OCI-LY7 (cell line): ENCODE results near the gene RAD54L2. TPM values are rescaled to one million over a fixed set of nuclear protein-coding genes. Genes with fewer than 3 reads are reported as not detected.

Source experiments
- BruUV-seq: library from RNA; stranded (reverse); fragments of 400-500 nt; replicated peaks from 2 replicates; lab custom pipeline; 2021; lab: Mats Ljungman, UMichigan
- CTCF ChIA-PET: fragments of 300-600 bp; sonication (Branson Sonifier 250); formaldehyde crosslinking; loops from one replicate; lab custom pipeline; 2022; ENCODE audit warnings: antibody characterized with exemption; ENCODE audit not compliant: unreplicated experiment; lab: Charles Lee
- POLR2A ChIA-PET: fragments of 300-600 bp; sonication (Branson Sonifier 250); formaldehyde crosslinking; loops from one replicate; lab custom pipeline; 2022; ENCODE audit warnings: antibody characterized with exemption; lab: Charles Lee
- DNase-seq: peaks from one replicate; pipeline ENCODE4 v3.0.0-alpha.2; 2015; ENCODE audit warnings: low spot score
- H2AFZ ChIP-seq: fragments of 200-600 bp; sonication (generic), shearing (Covaris generic); 2 replicates; pipeline ENCODE4 v1.6.1; 2014; ENCODE audit warnings: mild to moderate bottlenecking, antibody characterized with exemption, low read length, moderate library complexity
- H3K27ac ChIP-seq: fragments of 200-600 bp; sonication (generic); 2 replicates; pipeline ENCODE4 v1.5.1; 2014; ENCODE audit warnings: mixed run types, low read depth, mild to moderate bottlenecking, moderate library complexity, low read length, inconsistent platforms; ENCODE audit not compliant: poor library complexity, severe bottlenecking
- H3K36me3 ChIP-seq: fragments of 200-600 bp; sonication (generic); 2 replicates; pipeline ENCODE4 v1.6.1; 2014; ENCODE audit warnings: mild to moderate bottlenecking, antibody characterized with exemption, low read length, moderate library complexity, mixed read lengths; ENCODE audit not compliant: insufficient read depth
- H3K4me1 ChIP-seq: fragments of 200-600 bp; sonication (generic); 2 replicates; pipeline ENCODE4 v1.5.1; 2014; ENCODE audit warnings: mild to moderate bottlenecking, low read length; ENCODE audit not compliant: insufficient read depth, poor library complexity, severe bottlenecking
- H3K4me2 ChIP-seq: fragments of 200-600 bp; sonication (generic); 2 replicates; pipeline ENCODE4 v1.6.1; 2014; ENCODE audit warnings: mild to moderate bottlenecking, low read length
- H3K4me3 ChIP-seq: fragments of 200-600 bp; sonication (generic); 2 replicates; pipeline ENCODE4 v1.5.1; 2014; ENCODE audit warnings: mild to moderate bottlenecking, low read depth, low read length; ENCODE audit not compliant: poor library complexity, severe bottlenecking
- H3K79me2 ChIP-seq: fragments of 200-600 bp; sonication (generic); 2 replicates; pipeline ENCODE4 v1.6.1; 2016; ENCODE audit warnings: low read depth, mild to moderate bottlenecking, low read length, moderate library complexity, mixed read lengths; ENCODE audit not compliant: insufficient read depth
- H3K9me2 ChIP-seq: fragments of 200-600 bp; sonication (generic); 2 replicates; pipeline ENCODE4 v1.6.1; 2016; ENCODE audit warnings: mild to moderate bottlenecking, low read length, mixed read lengths; ENCODE audit not compliant: insufficient read depth
- H3K9me3 ChIP-seq: fragments of 200-600 bp; sonication (generic); 2 replicates; pipeline ENCODE4 v1.6.1; 2014; ENCODE audit warnings: mild to moderate bottlenecking, mixed run types, low read length, mixed read lengths
- H4K20me1 ChIP-seq: fragments of 200-600 bp; sonication (generic); 2 replicates; pipeline ENCODE4 v1.6.1; 2014; ENCODE audit warnings: mild to moderate bottlenecking, antibody characterized with exemption, low read length, moderate library complexity, mixed read lengths; ENCODE audit not compliant: insufficient read depth
- EZH2phosphoT487 ChIP-seq: fragments of 200-600 bp; sonication (generic); IDR thresholded peaks from 2 replicates; pipeline ENCODE4 v1.6.1; 2018; ENCODE audit warnings: low read depth, borderline replicate concordance, mild to moderate bottlenecking, mixed run types, antibody characterized with exemption, low read length, moderate library complexity, mixed read lengths
- intact Hi-C: fragments of 100-400 bp; cut with micrococcal nuclease; formaldehyde crosslinking; loops from one replicate; pipeline ENCODE4 v1.10.0; 2022; ENCODE audit not compliant: unreplicated experiment
- total RNA-seq, 2 experiments: library from RNA; depleted of rRNA in 1 of 2; stranded (reverse); fragments of >200 nt in 1 of 2; shearing (Covaris generic) in 1 of 2; gene quantifications; 2 replicates each; pipeline ENCODE4 v1.2.3, GENCODE V29; 2014 to 2022
- TF ChIP-seq, protein P1 (sequence below): fragments of 200-600 bp; sonication (generic); conservative IDR thresholded peaks from 2 replicates; pipeline ENCODE4 v1.5.1; 2014; ENCODE audit warnings: mild to moderate bottlenecking, antibody characterized with exemption, low read length, moderate library complexity, mixed read lengths

The RAD54L2 gene
- total RNA-seq, 2 experiments from 2014 or later: 15.0 to 34.0 TPM

DNA sequence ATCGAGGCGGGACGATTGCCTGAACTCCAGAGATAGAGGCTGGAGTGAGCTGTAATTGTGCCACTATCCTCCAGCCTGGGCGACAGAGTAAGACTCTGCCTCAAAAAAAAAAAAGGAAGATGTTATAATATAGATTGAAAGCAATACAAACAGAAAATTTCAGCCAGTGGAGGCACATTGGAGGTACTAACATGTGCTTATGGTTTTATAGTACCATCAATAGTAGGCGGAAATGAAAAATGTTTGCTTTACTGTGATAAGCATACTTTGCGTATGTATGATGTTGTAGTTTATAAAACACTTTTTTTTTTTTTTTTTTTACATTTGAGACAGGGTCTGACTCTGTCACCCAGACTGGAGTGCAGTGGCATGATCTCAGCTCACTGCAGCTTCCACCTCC, 8.8 kb downstream of the RAD54L2 start:
- no peaks in the 10 kb centered on the region for H3K9me3 ChIP-seq
- no peak overlapping the region for H3K4me3 ChIP-seq
- ChIA-PET CTCF (no interaction called here), POLR2A (no interaction called here)
- no peak overlapping the region for H2AFZ ChIP-seq
- peaks cover 35% of the 10 kb centered on the region for H3K36me3 ChIP-seq
- no peak for TF ChIP-seq EZH2phosphoT487
- TF ChIP-seq, protein P1, sequence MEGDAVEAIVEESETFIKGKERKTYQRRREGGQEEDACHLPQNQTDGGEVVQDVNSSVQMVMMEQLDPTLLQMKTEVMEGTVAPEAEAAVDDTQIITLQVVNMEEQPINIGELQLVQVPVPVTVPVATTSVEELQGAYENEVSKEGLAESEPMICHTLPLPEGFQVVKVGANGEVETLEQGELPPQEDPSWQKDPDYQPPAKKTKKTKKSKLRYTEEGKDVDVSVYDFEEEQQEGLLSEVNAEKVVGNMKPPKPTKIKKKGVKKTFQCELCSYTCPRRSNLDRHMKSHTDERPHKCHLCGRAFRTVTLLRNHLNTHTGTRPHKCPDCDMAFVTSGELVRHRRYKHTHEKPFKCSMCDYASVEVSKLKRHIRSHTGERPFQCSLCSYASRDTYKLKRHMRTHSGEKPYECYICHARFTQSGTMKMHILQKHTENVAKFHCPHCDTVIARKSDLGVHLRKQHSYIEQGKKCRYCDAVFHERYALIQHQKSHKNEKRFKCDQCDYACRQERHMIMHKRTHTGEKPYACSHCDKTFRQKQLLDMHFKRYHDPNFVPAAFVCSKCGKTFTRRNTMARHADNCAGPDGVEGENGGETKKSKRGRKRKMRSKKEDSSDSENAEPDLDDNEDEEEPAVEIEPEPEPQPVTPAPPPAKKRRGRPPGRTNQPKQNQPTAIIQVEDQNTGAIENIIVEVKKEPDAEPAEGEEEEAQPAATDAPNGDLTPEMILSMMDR: no peak
- no peak overlapping the region for H3K27ac ChIP-seq
- BruUV-seq: no TSS peak
- no peaks in the 10 kb centered on the region for H3K9me2 ChIP-seq
- intact Hi-C loops: no loop called here
- no peaks in the 10 kb centered on the region for H4K20me1 ChIP-seq
- no peak overlapping the region for H3K4me2 ChIP-seq
- H3K79me2 ChIP-seq: no peaks in the 10 kb centered on the region
- no peak for DNase-seq
- H3K4me1 ChIP-seq: no peaks in the 10 kb centered on the region

DNA sequence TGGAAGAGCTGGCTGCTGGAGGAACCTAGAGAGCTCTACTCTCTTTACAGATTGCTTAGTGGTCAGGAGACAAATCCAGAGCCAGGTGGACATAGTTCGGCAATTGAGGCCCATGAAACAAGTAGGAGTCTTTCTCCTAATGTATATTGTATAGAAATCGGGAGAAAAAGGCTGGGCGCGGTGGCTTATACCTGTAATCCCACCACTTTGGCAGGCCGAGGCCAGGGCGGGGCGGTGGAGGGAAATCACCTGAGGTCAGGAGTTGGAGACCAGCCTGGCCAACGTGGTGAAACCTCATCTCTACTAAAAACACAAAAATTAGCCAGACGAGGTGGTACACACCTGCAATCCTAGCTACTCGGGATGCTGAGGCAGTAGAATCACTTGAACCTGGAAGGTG, 10.8 kb downstream of the RAD54L2 start:
- Histone ChIP-seq H3K4me3 (no peak overlapping the region), H3K27ac (no peak overlapping the region), H3K4me1 (no peaks in the 10 kb centered on the region), H3K4me2 (no peak overlapping the region), H3K79me2 (no peaks in the 10 kb centered on the region), H4K20me1 (no peaks in the 10 kb centered on the region), H3K36me3 (peaks cover 28% of the 10 kb centered on the region), H2AFZ (no peak overlapping the region), H3K9me2 (no peaks in the 10 kb centered on the region), H3K9me3 (no peaks in the 10 kb centered on the region)
- intact Hi-C loops: no loop called here
- no TSS peak for BruUV-seq
- ChIA-PET POLR2A (interaction anchor here (0.7 to 0.9 kb wide), 2 partner anchors 13 to 110 kb away, joined by 3 to 9 read pairs; no protein-coding TSS in a partner anchor), CTCF (no interaction called here)
- TF ChIP-seq, protein P1: no peak
- TF ChIP-seq EZH2phosphoT487: no peak
- DNase-seq: no peak

DNA sequence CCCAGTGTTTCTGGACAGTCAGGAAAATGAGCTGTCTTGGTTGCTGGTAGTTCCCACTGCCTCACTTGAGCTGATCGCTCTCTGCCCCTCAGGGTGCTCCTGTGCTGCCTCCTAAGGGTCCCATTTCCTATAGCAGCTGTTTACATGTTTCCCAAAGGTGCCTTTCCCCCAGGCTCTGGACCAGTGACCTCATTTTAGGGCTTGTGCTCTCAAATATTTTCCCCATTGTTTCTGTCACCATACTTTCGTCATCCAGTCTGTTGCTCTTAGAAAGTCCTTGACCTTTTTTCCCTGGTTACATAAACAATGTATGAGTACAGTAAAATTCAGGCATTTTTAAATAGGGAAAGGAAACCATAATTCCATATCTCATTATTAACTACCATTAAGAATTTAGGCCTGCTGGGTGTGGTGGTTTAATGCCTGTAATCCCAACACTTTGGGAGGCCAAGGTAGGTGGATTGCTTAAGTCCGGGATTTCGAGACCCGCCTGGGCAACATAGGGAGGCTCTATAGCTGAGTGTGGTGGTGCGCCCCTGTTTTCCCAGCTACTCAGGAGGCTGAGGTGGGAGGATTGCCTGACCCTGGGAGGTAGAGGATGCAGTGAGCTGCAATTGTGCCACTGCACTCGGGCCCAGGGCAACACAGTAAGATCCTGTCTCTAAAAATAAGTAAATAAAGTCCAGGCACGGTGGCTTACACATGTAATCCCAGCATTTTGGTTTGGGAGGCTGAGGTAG, 11.7 kb downstream of the RAD54L2 start:
- peaks cover 21% of the 10 kb centered on the region for H3K36me3 ChIP-seq
- intact Hi-C loops: no loop called here
- CTCF ChIA-PET: no interaction called here
- BruUV-seq: no TSS peak
- no peaks in the 10 kb centered on the region for H4K20me1 ChIP-seq
- POLR2A ChIA-PET: interaction anchor here (0.6 to 1.2 kb wide), 3 partner anchors 9 to 43 kb away, joined by 3 to 5 read pairs (median 3); no protein-coding TSS in a partner anchor
- H3K4me1 ChIP-seq: no peaks in the 10 kb centered on the region
- H3K4me2 ChIP-seq: no peak overlapping the region
- H3K9me3 ChIP-seq: no peaks in the 10 kb centered on the region
- no peak overlapping the region for H2AFZ ChIP-seq
- no peak overlapping the region for H3K27ac ChIP-seq
- TF ChIP-seq EZH2phosphoT487: no peak
- TF ChIP-seq, protein P1: no peak
- H3K9me2 ChIP-seq: no peaks in the 10 kb centered on the region
- no peak overlapping the region for H3K4me3 ChIP-seq
- no peak for DNase-seq
- no peaks in the 10 kb centered on the region for H3K79me2 ChIP-seq
